ENCODE results near the gene FRAS1. TPM values are rescaled to one million over a fixed set of nuclear protein-coding genes. Genes with fewer than 3 reads are reported as not detected.

The FRAS1 gene
- total RNA-seq, 1 donor from 2014 or later: not detected

DNA sequence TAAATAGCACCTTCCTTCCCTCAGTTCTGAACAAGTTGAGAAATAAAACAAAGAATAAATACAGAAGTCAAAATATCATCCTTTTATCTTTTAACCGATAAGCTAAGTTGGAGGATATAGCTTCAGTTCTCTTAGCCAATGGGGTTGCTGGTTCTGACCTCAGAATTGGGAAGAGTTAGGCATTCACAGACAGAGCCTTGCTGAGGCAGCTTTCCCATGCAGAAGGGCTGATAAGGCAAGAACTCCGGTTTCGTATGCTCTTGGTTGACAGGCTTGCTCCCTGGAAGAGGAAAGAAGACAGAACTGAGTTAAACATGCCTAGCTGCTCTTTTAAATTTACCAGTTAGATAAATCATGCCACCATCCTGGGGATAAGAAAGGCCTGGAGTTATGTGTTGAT lies 17.6 kb downstream of the FRAS1 start:
- H3K9me3 Mint-ChIP-seq: no peaks in the 10 kb centered on the region
- TF ChIP-seq, protein P1, sequence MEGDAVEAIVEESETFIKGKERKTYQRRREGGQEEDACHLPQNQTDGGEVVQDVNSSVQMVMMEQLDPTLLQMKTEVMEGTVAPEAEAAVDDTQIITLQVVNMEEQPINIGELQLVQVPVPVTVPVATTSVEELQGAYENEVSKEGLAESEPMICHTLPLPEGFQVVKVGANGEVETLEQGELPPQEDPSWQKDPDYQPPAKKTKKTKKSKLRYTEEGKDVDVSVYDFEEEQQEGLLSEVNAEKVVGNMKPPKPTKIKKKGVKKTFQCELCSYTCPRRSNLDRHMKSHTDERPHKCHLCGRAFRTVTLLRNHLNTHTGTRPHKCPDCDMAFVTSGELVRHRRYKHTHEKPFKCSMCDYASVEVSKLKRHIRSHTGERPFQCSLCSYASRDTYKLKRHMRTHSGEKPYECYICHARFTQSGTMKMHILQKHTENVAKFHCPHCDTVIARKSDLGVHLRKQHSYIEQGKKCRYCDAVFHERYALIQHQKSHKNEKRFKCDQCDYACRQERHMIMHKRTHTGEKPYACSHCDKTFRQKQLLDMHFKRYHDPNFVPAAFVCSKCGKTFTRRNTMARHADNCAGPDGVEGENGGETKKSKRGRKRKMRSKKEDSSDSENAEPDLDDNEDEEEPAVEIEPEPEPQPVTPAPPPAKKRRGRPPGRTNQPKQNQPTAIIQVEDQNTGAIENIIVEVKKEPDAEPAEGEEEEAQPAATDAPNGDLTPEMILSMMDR (IDR thresholded peaks at IDR 0.05): no peak
- DNase-seq: no peak
- intact Hi-C loops (cut with micrococcal nuclease): no loop called here
- ChIA-PET CTCF (interaction anchor here (0.6 kb wide), 1 partner anchor 877 kb away, joined by 3 read pairs; no protein-coding TSS in a partner anchor), POLR2A (no interaction called here)
- no peaks in the 10 kb centered on the region for H3K36me3 Mint-ChIP-seq (ENCODE audit: low read depth)
- no peak overlapping the region for H3K27ac Mint-ChIP-seq
- H3K4me1 Mint-ChIP-seq: no peaks in the 10 kb centered on the region
- ATAC-seq (ENCODE audit: low read depth): no peak
- no peak overlapping the region for H3K4me3 Mint-ChIP-seq
- H3K27me3 Mint-ChIP-seq: peaks cover 33% of the 10 kb centered on the region

DNA sequence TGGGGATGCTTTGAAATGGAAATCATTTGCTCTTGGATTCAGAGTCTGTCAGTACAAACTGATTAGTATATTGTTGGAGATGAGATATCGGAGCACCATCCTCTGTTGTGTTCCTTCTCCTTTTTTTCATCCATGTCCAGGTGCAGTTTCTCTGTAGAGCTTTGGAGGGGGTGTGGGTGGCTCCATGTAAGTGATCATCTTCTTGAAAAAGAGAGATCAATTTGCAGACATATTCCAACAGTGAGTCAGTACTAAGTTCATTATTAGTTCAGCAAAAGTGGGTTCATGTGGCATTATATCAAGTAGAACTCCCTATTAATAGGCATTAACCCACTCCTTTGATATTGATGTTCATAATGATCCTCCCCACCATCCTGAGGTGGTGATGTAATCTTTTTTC lies 18.9 kb downstream of the FRAS1 start:
- no peaks in the 10 kb centered on the region for H3K9me3 Mint-ChIP-seq
- CTCF ChIA-PET: no interaction called here
- H3K27ac Mint-ChIP-seq: no peak overlapping the region
- TF ChIP-seq, protein P1 (IDR thresholded peaks at IDR 0.05): no peak
- H3K4me1 Mint-ChIP-seq: no peaks in the 10 kb centered on the region
- no peak overlapping the region for H3K4me3 Mint-ChIP-seq
- H3K36me3 Mint-ChIP-seq (ENCODE audit: low read depth): no peaks in the 10 kb centered on the region
- ATAC-seq (ENCODE audit: low read depth) (no peak), DNase-seq (no peak)
- intact Hi-C loops (cut with micrococcal nuclease): no loop called here
- POLR2A ChIA-PET: no interaction called here
- H3K27me3 Mint-ChIP-seq: peaks cover 27% of the 10 kb centered on the region

DNA sequence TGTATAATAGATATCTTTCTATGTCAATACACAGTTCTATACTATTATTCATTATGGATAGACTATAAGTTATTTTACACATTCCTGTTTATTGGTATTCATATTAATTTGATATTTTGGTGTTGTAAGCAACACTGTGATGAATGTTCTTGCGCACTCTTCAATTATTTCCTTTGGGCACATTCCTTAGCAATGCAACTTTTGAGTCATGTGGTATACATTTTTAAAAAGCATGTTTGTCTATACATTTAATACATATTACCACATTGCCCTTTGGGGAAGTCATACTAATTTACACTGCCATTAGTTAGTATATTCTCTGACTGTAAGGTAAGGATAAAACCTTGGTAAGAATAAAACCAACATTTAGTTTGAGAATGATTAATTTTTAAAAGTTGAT lies 21.0 kb downstream of the FRAS1 start:
- Mint-ChIP-seq H3K9me3 (no peaks in the 10 kb centered on the region), H3K4me1 (no peaks in the 10 kb centered on the region), H3K27ac (no peak overlapping the region), H3K27me3 (peaks cover 20% of the 10 kb centered on the region), H3K4me3 (no peak overlapping the region), H3K36me3 (ENCODE audit: low read depth) (no peaks in the 10 kb centered on the region)
- no peak for ATAC-seq (ENCODE audit: low read depth)
- CTCF ChIA-PET: no interaction called here
- TF ChIP-seq, protein P1 (IDR thresholded peaks at IDR 0.05): no peak
- no peak for DNase-seq
- POLR2A ChIA-PET: no interaction called here
- intact Hi-C loops (cut with micrococcal nuclease): no loop called here

DNA sequence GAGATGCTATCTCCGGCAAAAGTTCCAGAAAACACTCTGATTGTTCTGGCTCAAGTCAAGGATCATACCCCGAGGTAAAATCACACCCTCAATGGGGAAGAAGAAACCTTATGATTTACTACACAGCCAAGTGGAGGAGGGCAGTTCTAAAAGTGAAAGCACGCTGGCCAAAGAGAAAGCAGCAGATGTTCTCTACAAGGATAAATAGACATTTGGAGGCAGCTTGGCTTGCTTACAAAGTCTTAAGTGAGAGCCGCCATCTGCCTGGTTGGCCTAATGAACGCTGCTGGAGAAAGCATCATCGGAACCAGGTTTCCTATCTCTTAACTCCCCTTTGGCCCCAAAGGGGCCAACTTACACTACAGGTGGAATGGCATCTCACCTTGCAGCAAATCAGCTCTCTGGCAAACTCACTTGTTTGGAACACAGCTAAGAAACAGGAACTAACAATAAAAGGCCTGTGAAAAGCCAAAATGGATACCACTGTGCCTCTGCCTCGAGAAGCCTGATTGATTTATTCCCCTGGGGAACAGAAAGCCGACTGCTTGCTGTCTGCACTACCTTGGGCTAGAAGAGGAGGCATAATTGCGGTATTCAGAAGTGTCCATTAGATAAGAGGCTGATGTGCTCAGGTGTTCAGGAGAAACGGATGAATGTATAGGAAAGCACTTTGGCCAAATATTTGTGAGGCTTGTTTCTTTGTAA lies 22.8 kb downstream of the FRAS1 start:
- H3K27me3 Mint-ChIP-seq: peaks cover 19% of the 10 kb centered on the region
- H3K9me3 Mint-ChIP-seq: no peaks in the 10 kb centered on the region
- H3K27ac Mint-ChIP-seq: no peak overlapping the region
- ChIA-PET POLR2A (no interaction called here), CTCF (no interaction called here)
- intact Hi-C loops (cut with micrococcal nuclease): no loop called here
- H3K4me1 Mint-ChIP-seq: no peaks in the 10 kb centered on the region
- TF ChIP-seq, protein P1 (IDR thresholded peaks at IDR 0.05): no peak
- DNase-seq: no peak
- no peak overlapping the region for H3K4me3 Mint-ChIP-seq
- H3K36me3 Mint-ChIP-seq (ENCODE audit: low read depth): no peaks in the 10 kb centered on the region
- no peak for ATAC-seq (ENCODE audit: low read depth)

DNA sequence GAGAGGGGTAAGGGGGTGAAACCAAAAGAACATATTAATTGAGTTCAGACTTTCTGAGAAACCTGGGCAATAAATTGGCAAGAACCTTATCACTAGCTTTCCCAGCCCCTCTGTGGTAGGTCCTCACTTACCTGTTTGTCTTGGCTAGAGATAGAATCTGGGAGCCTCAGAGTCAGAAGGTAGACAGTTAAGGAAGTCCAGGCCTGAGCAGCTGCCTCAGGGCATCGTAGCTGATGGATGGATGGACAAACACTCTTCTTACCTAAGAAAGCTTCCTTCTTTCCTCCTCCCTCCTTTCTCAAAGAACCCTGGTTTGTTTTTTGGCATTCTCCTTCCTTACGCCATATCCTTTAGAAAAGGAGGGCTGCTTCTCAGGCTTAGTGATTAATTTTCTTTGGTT lies 24.4 kb downstream of the FRAS1 start:
- Mint-ChIP-seq H3K9me3 (no peaks in the 10 kb centered on the region), H3K4me1 (no peaks in the 10 kb centered on the region), H3K36me3 (ENCODE audit: low read depth) (no peaks in the 10 kb centered on the region), H3K27ac (no peak overlapping the region), H3K27me3 (peaks cover 13% of the 10 kb centered on the region), H3K4me3 (no peak overlapping the region)
- intact Hi-C loops (cut with micrococcal nuclease): no loop called here
- ChIA-PET CTCF (no interaction called here), POLR2A (no interaction called here)
- no peak for ATAC-seq (ENCODE audit: low read depth)
- no peak for DNase-seq
- TF ChIP-seq, protein P1 (IDR thresholded peaks at IDR 0.05): no peak

Data from activated B cell treated with CpG ODN at 0.5 μM for 24 hours (primary cell).